Measurements from ENCODE around the gene PRKAR2B. TPM values are rescaled to one million over a fixed set of nuclear protein-coding genes. Genes with fewer than 3 reads are reported as not detected.

PRKAR2B gene
- total RNA-seq, 1 experiment from 2014 or later: 15.1 TPM

DNA sequence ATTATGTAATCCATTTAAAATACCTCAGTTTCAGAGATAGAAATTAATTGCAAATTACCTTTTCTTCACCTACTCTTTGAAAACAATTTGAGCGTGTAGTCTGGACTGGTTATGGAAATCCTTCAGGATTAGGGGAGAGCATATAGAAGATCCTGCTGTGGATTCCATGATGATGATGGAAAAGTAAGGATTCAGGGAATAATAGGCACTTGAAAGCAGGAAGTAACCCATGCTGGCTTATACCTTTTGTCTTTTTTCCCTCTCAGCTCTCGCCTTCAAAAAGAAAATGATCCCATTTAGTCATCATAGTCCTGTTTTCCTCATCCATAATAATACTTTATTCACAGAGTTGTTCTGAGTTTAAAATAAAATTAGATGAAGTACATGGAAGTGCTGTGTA lies 128.7 kb downstream of the PRKAR2B start:
- ATAC-seq: no peak
- Histone ChIP-seq H3K27ac (ENCODE audit: low read depth, low read length) (no peak overlapping the region), H3K4me1 (ENCODE audit: control insufficient read depth in 1 of 2, insufficient read depth in 2 of 2, low read length in 2 of 2) (peaks cover 6 to 10% of the 10 kb centered on the region in 2 experiments), H3K79me2 (ENCODE audit: insufficient read depth, low read length) (peaks cover 55% of the 10 kb centered on the region), H3K9me3 (ENCODE audit: control insufficient read depth in 1 of 2, insufficient read depth in 1 of 2, low read depth in 1 of 2, low read length in 2 of 2) (no peaks in the 10 kb centered on the region), H4K20me1 (ENCODE audit: insufficient read depth) (no peaks in the 10 kb centered on the region), H3K27me3 (ENCODE audit: insufficient read depth, low read length) (no peaks in the 10 kb centered on the region), H3K4me3 (replicated peaks in 1 of 2; ENCODE audit: low read depth in 1 of 2, low read length in 2 of 2) (no peak overlapping the region), H3K4me2 (ENCODE audit: low read length) (no peak overlapping the region), H3K9ac (ENCODE audit: low read length) (no peak overlapping the region), H2AFZ (ENCODE audit: low read depth, low read length, poor library complexity, severe bottlenecking) (no peak overlapping the region), H3K9me2 (ENCODE audit: insufficient read depth) (no peaks in the 10 kb centered on the region), H3K36me3 (ENCODE audit: control insufficient read depth in 1 of 2, insufficient read depth in 2 of 2, low read length in 2 of 2) (no peaks in the 10 kb centered on the region)
- no peak for DNase-seq (ENCODE audit: low read depth, low spot score)
- TF ChIP-seq, protein P1, sequence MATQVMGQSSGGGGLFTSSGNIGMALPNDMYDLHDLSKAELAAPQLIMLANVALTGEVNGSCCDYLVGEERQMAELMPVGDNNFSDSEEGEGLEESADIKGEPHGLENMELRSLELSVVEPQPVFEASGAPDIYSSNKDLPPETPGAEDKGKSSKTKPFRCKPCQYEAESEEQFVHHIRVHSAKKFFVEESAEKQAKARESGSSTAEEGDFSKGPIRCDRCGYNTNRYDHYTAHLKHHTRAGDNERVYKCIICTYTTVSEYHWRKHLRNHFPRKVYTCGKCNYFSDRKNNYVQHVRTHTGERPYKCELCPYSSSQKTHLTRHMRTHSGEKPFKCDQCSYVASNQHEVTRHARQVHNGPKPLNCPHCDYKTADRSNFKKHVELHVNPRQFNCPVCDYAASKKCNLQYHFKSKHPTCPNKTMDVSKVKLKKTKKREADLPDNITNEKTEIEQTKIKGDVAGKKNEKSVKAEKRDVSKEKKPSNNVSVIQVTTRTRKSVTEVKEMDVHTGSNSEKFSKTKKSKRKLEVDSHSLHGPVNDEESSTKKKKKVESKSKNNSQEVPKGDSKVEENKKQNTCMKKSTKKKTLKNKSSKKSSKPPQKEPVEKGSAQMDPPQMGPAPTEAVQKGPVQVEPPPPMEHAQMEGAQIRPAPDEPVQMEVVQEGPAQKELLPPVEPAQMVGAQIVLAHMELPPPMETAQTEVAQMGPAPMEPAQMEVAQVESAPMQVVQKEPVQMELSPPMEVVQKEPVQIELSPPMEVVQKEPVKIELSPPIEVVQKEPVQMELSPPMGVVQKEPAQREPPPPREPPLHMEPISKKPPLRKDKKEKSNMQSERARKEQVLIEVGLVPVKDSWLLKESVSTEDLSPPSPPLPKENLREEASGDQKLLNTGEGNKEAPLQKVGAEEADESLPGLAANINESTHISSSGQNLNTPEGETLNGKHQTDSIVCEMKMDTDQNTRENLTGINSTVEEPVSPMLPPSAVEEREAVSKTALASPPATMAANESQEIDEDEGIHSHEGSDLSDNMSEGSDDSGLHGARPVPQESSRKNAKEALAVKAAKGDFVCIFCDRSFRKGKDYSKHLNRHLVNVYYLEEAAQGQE (IDR thresholded peaks at IDR 0.05; ENCODE audit: low read depth): no peak
- TF ChIP-seq ELF1 (IDR thresholded peaks at IDR 0.05; ENCODE audit: borderline replicate concordance, low read depth): no peak
- intact Hi-C loops (cut with micrococcal nuclease): no loop called here
- ChIA-PET CTCF (no interaction called here), POLR2A (no interaction called here), RAD21 (ENCODE audit: low non-redundant PET in 1 of 2, low total read pairs in 2 of 2, uncharacterized antibody in 2 of 2, unreplicated experiment in 2 of 2) (no interaction called here)
- TSS peak; percentile 5 for BruUV-seq (replicated peaks)

GRCh38 chr7:107173691-107174406 lies 129.3 kb downstream of the PRKAR2B start:
- no peak for DNase-seq (ENCODE audit: low read depth, low spot score)
- ChIA-PET CTCF (no interaction called here), POLR2A (no interaction called here), RAD21 (ENCODE audit: low non-redundant PET in 1 of 2, low total read pairs in 2 of 2, uncharacterized antibody in 2 of 2, unreplicated experiment in 2 of 2) (no interaction called here)
- H4K20me1 ChIP-seq (ENCODE audit: insufficient read depth): no peaks in the 10 kb centered on the region
- peaks cover 12 to 14% of the 10 kb centered on the region in 2 experiments for H3K4me1 ChIP-seq (ENCODE audit: control insufficient read depth in 1 of 2, insufficient read depth in 2 of 2, low read length in 2 of 2)
- intact Hi-C loops (cut with micrococcal nuclease): no loop called here
- H3K4me3 ChIP-seq (replicated peaks in 1 of 2; ENCODE audit: low read depth in 1 of 2, low read length in 2 of 2): no peak overlapping the region
- no peaks in the 10 kb centered on the region for H3K9me3 ChIP-seq (ENCODE audit: control insufficient read depth in 1 of 2, insufficient read depth in 1 of 2, low read depth in 1 of 2, low read length in 2 of 2)
- no TSS peak for BruUV-seq (replicated peaks)
- no peak for ATAC-seq
- no peak overlapping the region for H3K27ac ChIP-seq (ENCODE audit: low read depth, low read length)
- H3K79me2 ChIP-seq (ENCODE audit: insufficient read depth, low read length): peaks cover 60% of the 10 kb centered on the region
- H2AFZ ChIP-seq (ENCODE audit: low read depth, low read length, poor library complexity, severe bottlenecking): no peak overlapping the region
- no peaks in the 10 kb centered on the region for H3K36me3 ChIP-seq (ENCODE audit: control insufficient read depth in 1 of 2, insufficient read depth in 2 of 2, low read length in 2 of 2)
- H3K27me3 ChIP-seq (ENCODE audit: insufficient read depth, low read length): no peaks in the 10 kb centered on the region
- no peak overlapping the region for H3K4me2 ChIP-seq (ENCODE audit: low read length)
- H3K9me2 ChIP-seq (ENCODE audit: insufficient read depth): no peaks in the 10 kb centered on the region
- H3K9ac ChIP-seq (ENCODE audit: low read length): no peak overlapping the region
- TF ChIP-seq SP1 (IDR thresholded peaks at IDR 0.05; ENCODE audit: low read depth) (no peak), YY1 (IDR thresholded peaks at IDR 0.05; ENCODE audit: extremely low read depth, insufficient replicate concordance, low read depth, low read length) (no peak), ELF1 (IDR thresholded peaks at IDR 0.05; ENCODE audit: borderline replicate concordance, low read depth) (no peak), ZNF274 (IDR thresholded peaks at IDR 0.05; ENCODE audit: low read depth, low read length) (no peak), ZBTB33 (IDR thresholded peaks at IDR 0.05; ENCODE audit: extremely low read depth, insufficient replicate concordance, low read length) (no peak), FOSL1 (IDR thresholded peaks at IDR 0.05; ENCODE audit: low read depth) (no peak)
- TF ChIP-seq, protein P2, sequence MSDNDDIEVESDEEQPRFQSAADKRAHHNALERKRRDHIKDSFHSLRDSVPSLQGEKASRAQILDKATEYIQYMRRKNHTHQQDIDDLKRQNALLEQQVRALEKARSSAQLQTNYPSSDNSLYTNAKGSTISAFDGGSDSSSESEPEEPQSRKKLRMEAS (IDR thresholded peaks at IDR 0.05): no peak
- TF ChIP-seq, protein P1 (IDR thresholded peaks at IDR 0.05; ENCODE audit: low read depth): no peak
